ENCODE measurements around the gene ATG101.
A peak's percentile ranks its signal among the peaks of the same experiment; 100 is the strongest.
"Not testable (repeated sequence)": the region's sequence is repeated elsewhere in the genome, so short reads cannot be mapped to it uniquely, and the experiment has no call there.

Gene ATG101

DNA sequence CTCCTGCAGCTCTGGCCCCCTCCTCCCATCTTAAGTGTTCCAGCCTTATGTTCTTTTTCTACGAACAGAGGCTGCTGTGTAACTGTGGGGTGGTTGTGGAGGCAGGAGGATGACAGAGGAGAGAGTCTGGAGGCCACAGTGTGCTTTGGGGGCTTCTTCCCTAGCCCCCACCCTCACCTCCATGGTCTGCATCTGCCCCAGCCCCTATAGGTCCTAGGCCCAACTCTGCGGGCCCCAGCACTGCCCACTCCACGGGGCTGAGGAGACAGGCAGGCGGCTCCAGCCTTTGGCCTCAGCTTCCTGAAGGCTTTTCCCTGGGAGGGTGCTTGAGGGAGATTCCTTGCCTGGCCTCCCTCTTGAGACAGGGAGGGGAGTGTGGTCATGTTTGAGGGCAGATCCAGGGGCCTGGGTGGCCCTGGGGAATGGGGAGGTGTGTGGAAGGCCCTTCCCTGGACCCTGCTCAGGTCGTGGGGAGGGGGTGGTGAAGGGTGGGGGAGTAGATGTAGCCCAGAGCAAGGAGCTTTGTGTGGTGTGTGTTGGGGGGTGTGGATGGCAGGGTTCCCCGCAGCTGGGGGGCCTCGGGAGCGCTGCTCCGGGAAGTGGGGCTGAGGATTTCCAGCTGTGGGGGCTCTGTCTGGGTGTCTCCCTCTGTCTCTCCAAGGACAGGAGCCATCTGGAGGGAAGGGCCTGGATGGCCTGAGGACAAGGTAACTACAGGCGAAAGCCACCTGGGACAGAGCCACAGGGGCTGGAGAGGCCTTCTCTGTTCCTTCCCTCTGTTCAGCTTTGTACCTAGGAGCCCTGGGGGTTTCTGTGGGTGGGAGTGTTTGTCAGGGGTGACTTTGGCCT lies 10.8 kb downstream of the ATG101 start:
- no peak for DNase-seq

DNA sequence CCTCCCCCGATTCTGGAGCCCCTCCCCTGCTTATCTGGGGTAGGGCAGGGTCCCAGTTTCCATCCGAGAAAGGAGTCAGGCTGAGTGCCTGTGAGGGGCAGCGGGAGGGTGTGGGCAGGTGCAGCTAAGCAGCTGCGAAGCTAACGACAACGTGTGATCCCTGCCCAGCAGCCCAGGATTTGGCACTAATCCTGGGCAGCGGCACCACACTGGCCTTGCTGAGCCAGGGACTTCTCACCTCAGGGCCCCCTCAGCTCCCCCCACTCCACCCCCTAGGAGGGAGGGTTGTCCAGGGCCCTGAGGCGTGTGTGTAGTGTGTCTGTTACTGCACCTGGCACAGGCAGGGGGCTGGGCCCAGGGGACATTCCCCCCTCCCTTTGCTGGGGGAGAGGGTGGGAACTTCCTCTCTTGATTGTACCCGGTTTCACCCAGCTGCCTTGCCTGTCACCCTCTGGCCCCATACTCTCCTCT lies 11.5 kb downstream of the ATG101 start:
- DNase-seq, result no peak

DNA sequence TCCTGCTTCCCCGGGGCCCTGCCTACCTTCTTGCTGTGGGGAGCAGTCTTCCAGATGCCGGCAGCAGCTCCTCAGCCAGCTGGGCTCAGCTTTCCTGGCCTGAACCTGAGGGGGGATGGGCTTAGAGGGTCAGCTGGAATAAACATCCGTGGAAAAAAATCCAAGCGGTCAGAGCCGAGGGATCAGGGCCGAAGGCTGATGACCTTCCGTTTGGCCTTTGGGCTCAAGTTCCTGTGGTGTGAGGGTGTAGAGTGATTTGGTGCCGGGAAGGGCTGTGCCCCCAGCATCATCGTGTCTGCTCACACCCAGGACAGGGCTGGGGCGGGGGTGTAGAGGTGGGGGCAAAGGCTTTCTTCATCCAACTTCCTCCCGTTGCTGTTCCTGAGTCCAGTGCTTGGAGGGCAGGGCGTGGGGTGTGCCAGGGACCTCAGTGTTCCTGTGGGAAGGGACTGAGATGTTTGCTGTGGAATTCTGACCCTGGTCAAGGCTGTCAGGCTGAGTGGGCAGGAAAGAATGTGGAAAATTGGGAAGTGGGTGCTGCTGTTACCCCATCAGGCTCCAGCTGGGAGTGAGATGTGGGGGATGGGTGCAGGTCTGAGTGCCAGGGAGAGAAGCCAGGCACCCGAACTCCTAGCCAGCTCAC lies 12.4 kb downstream of the ATG101 start:
- DNase-seq, result no peak

DNA sequence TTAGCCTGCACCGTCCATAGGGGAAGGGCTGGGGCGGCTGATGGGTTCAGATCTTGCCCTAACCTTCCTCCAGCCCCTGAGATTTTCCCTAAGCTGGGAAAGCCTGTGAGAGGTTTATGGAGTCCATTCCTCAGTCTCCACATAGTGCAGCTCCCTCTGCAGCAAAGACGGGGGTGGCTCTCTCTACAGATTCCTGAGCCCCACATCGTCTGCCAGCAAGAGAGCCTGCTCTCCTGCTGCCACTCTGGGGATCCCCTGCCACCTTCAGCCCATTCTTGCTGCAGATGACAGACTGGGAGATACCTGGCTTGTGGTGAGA lies 12.8 kb downstream of the ATG101 start:
- DNase-seq, result no peak

DNA sequence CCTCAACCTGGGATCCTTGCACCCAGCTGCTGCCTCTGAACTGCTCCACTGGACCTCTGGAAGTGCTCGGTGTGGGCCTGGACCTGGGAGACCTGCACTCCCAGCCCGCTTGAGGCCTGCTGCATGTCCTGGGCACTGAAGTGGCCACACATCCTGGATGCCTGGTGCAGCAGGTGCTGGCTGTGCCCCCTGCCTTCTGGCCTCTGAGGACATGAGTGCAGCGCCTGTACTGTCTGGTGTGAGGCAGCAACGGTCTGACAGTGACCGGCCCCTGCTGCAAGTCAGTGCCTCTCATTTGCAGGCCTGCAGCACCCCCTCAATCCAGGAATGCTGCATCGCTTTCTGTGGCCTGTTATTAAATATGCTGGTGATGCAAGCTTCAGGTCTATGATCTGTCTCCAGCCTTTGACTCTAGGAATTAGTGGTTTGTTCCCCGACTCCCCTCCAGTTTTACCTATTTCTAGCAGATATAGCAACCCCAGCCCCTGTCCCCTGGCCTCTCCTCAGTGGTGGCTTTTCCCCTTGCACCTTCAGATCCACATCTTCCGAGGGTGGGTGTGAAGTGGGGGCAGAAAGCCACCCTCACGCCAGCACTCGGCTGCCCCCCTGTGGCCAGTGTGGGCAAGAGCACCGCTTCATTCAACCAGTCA lies 13.3 kb downstream of the ATG101 start:
- peak; percentile 74 for DNase-seq

DNA sequence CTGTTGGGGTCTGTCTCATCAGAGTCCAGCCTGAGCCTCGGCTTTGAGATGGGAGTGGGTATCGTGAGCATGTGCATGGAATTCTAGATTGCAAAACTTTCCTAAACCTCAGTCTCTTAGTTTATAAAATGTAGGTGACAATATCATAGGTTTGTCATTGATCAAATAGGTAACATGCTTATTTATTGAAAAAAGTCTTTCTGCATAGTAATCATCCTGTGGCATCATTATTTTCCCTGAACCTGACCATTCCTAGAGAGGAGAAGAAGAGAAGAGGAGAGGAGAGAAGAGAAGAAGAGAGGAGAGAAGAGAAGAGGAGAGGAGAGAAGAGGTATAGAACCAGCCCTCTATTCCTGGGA lies 13.8 kb downstream of the ATG101 start:
- DNase-seq, result no peak

DNA sequence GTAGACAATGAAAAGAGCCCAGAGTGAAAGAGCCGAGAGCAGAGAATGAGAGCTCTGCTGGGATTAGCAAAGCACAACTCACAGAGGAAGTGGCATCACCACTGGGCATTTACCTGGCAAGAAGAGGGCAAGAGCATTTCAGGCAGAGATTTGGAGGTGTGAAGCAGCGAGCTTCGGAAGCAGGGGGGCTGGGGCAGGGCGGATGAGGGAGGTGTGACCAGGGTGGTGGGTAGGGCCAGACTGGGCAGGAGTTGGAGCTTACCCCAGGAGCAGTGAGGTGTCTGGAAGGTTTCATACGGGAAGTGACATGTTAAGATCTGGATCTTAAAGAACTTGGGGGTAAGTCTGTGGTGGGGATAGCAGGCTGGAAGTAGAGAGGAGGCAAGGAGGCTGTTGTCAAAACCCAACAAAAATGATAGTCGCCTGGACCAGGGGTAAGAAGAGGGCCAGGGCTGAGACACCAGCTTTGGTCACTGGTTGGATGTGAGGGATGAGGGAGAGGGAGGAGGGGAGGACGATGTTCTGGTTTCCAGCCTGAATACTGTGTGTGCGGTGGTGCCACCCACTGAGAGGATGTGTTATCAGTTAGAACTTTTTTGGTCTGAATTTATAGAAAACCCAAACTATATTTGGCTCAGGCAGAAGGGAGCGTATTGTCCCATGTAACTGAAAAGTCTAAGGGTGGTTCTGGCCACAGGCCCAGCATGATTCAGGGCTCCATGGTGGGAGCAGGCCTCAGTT lies 14.9 kb downstream of the ATG101 start:
- DNase-seq, result no peak

DNA sequence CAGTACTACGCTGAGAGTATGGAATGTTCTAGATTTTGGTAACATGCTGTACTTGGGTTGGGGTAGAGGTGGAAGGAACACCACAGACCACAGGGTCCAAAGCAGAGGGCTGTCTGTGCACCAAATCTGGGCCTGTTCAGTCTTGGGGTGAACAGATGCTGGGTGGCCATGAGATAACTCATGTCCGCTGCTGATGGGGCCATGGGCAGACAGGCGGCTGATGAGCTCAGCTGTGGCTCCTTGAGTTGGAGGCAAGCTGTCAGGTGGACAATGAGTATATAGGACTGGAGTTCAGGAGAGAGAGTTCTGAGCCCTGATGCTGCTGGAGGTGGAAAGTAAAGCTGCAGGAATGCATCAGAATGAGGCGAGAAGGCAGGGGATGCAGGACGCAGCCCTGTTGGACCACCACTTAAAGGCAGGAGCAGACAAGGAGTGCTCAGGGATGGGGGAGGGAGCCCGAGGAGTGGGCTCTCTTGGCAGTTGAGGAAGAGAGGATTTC lies 16.0 kb downstream of the ATG101 start:
- no peak for DNase-seq

DNA sequence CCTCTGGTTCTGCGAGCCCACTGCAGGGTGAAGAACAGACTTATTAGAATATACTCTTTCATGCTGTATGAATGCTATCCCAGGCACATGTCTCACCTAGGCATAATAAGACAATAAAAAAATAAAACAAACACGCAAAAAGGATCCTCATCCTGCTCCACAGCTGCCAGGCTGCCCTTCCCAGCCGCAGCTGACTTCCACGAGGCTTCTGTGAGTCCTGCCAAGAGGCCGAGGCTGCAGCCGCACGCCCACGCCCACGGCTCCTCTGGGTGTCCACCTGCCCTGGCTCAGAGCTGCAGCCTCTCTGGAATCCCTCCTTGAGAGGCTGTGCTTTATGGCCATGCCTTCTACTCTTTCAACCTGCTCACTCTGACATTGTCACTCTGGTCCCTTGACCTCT lies 16.6 kb downstream of the ATG101 start:
- no peak for DNase-seq

DNA sequence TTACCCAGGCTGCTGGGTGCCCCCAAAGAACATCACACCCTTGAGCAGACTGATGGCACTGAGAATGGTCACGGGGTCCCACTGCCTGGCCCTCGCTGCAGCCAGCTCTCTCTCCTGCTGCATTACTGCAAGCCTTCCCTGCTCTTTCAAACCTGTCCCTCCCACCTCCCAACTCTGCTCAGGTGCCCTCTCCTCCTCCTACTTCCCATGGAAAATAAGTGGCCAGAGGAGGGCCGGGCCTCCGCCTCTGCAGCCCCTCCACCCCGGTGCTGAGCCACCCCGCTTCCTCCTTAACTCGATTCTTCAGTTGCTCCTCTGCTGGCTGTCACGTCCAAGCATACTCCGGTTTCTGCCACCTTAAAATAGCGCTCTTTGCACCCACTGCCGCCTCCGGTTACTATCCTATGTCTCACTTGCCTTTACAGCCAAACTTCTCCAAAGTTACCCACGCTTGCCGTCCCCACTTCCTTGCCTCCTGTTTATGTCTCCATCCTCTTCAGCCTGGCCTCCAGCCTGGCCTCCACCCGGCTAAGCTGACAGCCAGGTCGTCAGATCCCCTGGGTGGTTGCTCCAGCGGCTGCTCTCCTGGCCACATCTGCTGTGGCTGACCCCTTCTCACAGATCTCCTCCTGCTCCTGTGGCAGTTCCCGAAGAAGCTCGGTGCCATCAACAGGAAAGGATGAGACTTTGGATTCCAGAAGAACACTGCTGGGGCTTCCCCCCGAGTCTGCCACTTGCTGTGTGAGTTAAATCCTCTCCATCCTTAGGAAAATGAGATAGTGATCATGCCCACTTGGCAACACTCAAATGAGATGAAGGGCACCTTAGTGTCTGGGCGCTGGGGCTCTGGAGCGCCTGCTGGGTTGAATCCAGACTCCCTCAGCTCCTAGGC lies 17.4 kb downstream of the ATG101 start:
- no peak for DNase-seq

DNA sequence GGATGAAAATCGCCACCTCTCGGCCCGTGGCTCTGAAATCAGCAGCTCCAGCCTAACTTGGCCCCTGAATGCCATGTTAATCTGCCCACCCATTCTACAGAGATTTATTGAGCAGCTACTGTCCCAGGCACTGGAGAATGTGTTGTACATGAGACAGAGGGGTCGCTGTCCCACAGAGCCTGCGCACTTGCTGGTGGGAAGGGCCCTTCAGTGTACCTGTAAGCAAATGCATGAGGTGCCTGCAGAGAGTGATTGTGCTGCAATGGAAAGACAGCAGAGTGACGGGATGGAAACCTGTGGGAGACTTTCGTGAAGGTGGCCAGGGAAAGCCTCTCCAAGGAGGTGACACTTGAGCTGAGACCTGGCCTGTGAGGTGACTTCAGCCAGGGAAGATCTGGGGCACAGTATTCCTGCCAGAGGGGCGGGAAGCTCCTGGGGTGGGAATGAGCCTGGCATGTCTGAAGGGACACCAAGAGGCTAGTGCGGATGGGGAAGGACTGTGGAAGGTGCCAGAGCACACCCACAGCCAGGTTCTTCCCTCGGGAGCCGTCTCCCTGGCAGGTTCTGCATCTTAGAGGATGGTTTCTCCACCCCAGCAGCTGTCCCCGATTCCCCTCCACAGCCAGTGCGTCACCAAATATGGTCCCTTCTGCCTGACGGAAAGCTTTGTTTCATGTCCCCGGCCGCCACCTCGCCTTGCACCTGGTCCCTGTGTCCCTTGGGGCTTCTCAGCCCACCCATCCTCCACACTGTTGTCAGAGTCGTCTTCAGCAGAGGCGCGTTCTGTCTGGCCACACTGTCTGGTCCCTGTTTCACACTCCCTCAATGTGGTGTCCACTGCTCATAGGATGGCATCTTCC lies 18.4 kb downstream of the ATG101 start:
- no peak for DNase-seq

DNA sequence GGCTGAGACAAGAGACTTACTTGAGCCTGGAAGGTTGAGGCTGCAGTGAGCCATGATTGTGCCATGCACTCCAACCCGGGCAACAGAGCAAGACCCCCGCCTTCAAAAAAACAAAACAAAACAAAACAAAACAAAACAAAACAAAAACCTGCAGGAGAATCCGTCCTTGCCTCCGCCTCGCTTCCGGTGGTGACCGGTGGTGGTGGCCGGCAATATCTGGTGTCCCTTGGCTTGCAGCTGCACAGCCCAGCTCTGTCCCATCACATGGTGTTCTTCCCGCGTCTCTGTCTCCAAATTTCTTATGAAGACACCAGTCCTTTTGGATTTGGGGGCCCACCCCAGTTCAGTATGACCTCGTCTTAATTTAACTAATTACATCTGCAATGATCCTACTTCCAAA lies 19.7 kb downstream of the ATG101 start:
- no peak for DNase-seq

DNA sequence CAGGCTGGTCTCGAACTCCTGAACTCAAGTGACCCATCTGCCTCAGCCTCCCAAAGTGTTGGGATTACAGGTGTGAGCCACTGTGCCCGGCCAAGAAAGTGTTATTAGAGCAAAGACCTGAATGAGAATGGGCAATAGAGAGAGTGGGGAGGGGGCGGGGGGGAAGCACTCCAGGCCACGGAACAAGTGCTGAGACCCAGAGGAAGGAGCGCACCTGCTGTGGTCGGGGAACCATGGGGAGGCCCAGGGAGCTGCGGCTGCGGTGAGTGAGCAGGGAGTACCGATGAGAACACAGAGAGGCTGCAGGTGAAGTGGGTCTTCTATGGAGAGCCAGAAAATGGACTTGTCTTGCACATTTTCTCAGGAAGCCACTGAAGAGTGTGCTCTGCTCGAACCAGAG lies 20.5 kb downstream of the ATG101 start:
- no peak for DNase-seq

DNA sequence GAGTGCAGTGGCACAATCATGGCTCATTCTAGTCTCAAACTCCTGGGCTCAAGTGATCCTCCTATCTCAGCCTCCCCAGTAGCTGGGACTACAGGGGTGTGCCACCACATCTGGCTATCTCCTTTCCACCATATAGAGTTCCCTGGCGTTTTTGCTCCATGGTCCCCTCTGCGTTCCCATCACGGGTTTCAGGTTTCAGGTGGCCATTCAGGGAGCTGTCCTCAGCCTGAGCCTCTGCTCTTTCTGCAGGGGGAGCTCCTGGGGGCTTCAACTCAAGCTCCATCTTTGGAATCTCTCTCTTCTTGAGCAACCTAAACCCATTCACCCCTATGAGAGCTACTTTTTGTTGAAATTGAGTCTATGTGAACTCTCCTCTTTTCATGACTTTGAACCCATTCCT lies 21.3 kb downstream of the ATG101 start:
- DNase-seq, result no peak

DNA sequence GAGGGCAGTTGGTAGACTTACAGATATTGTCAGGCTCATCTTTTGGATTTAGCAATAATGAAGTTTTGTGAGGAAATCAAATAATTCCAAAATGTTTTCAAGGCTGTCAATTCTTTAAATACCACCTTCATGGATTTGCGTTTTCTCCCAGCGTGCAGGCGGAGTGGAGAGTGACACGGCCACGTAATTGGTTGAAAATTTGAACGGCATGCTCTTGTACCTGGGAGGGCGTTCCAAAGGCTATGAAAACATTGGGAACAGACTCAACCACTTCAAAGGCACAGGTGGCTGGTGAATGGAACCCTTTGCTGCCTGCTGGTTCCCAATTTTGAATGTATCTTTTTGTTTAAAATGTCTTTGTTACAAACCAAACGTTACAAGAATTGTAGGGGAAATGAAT lies 22.1 kb downstream of the ATG101 start:
- DNase-seq, result no peak

DNA sequence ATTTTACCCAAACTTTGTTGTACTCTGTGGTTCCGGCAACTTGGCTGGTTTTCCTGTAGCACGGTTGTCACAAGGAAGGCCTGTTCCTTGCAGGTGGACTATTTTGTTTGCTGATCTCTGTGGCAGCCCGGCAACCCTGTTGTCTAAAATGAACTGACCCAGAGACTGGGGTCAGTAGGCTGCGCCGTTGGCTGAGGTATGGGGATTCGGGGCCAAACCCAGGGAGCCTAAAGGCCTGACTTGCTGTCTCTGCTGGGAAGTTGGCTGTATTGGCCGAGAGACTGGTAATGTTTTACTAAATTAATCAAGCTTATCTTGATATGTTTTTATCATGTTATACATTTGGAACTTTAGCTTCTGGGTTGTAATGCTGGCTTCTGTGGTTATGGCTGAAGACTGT lies 23.6 kb downstream of the ATG101 start:
- no peak for DNase-seq

DNA sequence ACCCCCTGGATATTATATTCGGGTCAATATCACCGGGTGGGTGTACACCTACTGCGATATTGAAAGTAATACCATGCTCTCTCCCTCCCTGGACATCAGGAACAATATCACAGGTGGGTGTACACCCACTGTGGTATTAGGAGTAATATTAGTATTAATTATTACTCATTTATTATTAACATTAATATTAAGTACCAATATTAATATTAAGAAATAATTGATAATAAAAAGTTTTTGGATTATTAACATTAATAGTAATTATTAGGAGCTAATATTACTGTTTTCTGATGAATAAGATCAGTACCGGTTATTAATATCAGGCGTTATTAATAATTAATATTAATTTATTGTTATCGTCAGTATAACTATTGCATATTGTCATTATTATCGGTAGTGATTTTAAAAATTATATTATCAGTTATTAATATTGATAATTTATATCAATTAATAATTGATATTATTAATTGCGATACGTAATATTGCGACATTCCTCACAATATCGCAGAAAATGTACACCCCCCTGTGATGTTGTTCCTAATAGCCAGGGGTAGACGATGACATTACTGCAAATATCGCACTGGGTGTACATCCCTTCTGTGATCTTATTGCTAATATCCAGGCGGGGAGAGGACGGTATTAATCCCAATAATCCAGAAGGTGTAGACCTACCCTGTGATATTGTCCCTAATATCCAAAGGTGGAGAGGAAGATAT lies 26.7 kb downstream of the ATG101 start:
- DNase-seq, result no peak

DNA sequence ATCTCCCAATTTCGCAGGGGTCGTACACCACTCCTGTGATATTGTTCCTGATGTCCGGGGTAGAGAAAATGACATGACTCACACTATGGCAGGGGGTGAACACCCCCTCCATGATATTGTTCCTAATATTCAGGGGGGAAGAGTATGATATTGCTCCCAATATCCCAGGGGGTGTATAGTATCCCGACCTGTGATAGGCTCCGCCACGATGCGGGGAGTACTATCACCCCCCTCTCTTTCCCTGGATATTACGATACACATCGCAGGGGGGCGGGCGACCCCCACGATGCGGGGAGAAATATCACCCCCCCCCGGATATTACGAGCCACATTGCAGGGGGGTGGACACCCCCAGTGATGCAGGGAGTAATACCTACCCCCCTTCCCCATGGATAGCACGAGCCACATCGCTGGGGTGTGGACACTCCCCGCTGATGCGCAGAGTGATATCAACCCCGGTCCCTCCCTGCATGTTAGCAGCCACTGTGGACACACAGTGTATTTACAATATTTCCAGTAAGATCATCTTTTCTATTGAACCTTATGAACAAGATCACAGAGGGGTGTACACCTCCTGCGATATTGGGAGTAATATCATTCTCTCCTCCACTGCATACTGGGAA lies 27.4 kb downstream of the ATG101 start:
- no peak for DNase-seq

DNA sequence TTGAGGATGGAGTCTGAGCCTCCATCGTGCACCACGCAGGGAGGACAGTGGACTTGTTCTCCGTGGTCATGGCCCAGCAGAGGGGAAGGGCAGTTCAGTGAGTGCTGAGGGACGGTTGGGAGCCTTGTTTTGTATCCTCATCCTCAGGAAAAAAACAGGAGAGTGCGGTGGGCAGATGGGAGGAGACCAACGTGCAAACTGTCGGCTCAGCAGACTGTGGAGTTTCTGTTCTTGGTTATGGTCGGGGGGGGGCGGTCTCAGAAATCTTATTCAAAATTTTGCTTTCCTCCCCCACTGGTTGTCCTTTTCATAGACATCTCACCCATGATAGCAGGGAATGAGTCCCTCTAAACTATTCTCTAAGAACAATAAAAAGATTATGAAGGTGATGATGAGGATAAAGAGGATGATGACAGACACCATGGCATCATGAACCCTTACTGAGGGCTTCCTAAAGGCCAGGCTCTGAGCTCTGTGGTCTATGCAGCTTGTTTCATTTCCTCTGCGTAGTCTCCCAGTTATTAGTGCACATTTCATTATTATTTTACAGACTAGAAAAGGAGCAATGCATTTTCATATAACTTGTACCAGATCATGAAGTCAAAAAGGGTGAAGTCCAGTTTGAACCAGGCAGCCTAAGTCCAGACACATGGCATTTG lies 34.8 kb downstream of the ATG101 start:
- not testable (repeated sequence) for DNase-seq

All from CD4-positive, alpha-beta T cell treated with Interleukin-10 for 1 hour (primary cell).